ENCODE measurements around the gene BLID. TPM values are rescaled to one million over a fixed set of nuclear protein-coding genes. Genes with fewer than 3 reads are reported as not detected.

The BLID gene
- total RNA-seq, 1 experiment from 2014 or later: 0.41 TPM

DNA sequence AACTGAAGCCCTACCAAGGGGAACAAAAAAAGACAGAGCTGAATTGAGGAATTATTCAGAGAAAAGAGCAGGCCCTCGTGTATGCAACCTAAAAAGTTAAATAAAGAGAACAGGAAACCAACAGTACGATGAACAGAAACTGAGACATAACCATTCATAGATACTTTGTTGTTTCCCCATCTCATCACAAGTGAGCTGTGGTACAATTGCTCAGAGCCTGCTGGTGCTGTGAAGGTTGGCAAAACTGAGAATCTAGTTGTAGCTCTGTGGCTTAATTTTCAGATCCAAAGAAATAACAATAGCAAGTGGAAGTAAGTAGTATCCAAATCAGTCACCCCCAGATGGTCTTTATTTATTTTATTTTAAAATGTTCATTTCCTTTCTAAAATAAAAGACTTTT is 37.7 kb upstream of the BLID start:
- ATAC-seq: no peak
- CTCF ChIA-PET: interaction anchor here (1.3 kb wide), 1 partner anchor 46 kb away, joined by 5 read pairs; no protein-coding TSS in a partner anchor
- intact Hi-C loops (cut with micrococcal nuclease; ENCODE audit: unreplicated experiment) (no loop called here), in situ Hi-C loops (cut with HindIII; ENCODE audit: low pct_unique_long_range_greater_than_20kb, low sequenced_read_pairs) (no loop called here)
- POLR2A ChIA-PET: no interaction called here
- peak overlapping the region; percentile 98 for H3K27ac ChIP-seq (ENCODE audit: low read length)
- TF ChIP-seq POLR2AphosphoS5 (IDR thresholded peaks at IDR 0.05; ENCODE audit: low read depth, low read length) (no peak), SIN3A (IDR thresholded peaks at IDR 0.05; ENCODE audit: borderline replicate concordance, insufficient read depth, low read depth, low read length) (no peak), TCF7L2 (IDR thresholded peaks at IDR 0.05; ENCODE audit: low read depth, low read length) (no peak)
- TF ChIP-seq, protein P1, sequence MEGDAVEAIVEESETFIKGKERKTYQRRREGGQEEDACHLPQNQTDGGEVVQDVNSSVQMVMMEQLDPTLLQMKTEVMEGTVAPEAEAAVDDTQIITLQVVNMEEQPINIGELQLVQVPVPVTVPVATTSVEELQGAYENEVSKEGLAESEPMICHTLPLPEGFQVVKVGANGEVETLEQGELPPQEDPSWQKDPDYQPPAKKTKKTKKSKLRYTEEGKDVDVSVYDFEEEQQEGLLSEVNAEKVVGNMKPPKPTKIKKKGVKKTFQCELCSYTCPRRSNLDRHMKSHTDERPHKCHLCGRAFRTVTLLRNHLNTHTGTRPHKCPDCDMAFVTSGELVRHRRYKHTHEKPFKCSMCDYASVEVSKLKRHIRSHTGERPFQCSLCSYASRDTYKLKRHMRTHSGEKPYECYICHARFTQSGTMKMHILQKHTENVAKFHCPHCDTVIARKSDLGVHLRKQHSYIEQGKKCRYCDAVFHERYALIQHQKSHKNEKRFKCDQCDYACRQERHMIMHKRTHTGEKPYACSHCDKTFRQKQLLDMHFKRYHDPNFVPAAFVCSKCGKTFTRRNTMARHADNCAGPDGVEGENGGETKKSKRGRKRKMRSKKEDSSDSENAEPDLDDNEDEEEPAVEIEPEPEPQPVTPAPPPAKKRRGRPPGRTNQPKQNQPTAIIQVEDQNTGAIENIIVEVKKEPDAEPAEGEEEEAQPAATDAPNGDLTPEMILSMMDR (IDR thresholded peaks at IDR 0.05): no peak
- TF ChIP-seq, protein P2, sequence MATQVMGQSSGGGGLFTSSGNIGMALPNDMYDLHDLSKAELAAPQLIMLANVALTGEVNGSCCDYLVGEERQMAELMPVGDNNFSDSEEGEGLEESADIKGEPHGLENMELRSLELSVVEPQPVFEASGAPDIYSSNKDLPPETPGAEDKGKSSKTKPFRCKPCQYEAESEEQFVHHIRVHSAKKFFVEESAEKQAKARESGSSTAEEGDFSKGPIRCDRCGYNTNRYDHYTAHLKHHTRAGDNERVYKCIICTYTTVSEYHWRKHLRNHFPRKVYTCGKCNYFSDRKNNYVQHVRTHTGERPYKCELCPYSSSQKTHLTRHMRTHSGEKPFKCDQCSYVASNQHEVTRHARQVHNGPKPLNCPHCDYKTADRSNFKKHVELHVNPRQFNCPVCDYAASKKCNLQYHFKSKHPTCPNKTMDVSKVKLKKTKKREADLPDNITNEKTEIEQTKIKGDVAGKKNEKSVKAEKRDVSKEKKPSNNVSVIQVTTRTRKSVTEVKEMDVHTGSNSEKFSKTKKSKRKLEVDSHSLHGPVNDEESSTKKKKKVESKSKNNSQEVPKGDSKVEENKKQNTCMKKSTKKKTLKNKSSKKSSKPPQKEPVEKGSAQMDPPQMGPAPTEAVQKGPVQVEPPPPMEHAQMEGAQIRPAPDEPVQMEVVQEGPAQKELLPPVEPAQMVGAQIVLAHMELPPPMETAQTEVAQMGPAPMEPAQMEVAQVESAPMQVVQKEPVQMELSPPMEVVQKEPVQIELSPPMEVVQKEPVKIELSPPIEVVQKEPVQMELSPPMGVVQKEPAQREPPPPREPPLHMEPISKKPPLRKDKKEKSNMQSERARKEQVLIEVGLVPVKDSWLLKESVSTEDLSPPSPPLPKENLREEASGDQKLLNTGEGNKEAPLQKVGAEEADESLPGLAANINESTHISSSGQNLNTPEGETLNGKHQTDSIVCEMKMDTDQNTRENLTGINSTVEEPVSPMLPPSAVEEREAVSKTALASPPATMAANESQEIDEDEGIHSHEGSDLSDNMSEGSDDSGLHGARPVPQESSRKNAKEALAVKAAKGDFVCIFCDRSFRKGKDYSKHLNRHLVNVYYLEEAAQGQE (IDR thresholded peaks at IDR 0.05; ENCODE audit: insufficient read depth in 1 of 2, low read depth in 2 of 2, low read length in 1 of 2): no peak
- no peak for DNase-seq (ENCODE audit: low read depth, low spot score)
- no peaks in the 10 kb centered on the region for H3K36me3 ChIP-seq (ENCODE audit: control insufficient read depth, insufficient read depth, low read length)
- peaks cover 60% of the 10 kb centered on the region for H3K4me1 ChIP-seq (ENCODE audit: control insufficient read depth, insufficient read depth, low read length)
- H3K9me3 ChIP-seq (ENCODE audit: control insufficient read depth, insufficient read depth, low read depth, low read length): no peaks in the 10 kb centered on the region
- no TSS peak for BruUV-seq (replicated peaks)
- H3K4me3 ChIP-seq (ENCODE audit: low read depth in 2 of 2, low read length in 2 of 2): peak overlapping the region; percentile 44 to 73; a peak in 3 of 4 replicates
- no peaks in the 10 kb centered on the region for H3K27me3 ChIP-seq (ENCODE audit: control insufficient read depth, insufficient read depth, low read length)

DNA sequence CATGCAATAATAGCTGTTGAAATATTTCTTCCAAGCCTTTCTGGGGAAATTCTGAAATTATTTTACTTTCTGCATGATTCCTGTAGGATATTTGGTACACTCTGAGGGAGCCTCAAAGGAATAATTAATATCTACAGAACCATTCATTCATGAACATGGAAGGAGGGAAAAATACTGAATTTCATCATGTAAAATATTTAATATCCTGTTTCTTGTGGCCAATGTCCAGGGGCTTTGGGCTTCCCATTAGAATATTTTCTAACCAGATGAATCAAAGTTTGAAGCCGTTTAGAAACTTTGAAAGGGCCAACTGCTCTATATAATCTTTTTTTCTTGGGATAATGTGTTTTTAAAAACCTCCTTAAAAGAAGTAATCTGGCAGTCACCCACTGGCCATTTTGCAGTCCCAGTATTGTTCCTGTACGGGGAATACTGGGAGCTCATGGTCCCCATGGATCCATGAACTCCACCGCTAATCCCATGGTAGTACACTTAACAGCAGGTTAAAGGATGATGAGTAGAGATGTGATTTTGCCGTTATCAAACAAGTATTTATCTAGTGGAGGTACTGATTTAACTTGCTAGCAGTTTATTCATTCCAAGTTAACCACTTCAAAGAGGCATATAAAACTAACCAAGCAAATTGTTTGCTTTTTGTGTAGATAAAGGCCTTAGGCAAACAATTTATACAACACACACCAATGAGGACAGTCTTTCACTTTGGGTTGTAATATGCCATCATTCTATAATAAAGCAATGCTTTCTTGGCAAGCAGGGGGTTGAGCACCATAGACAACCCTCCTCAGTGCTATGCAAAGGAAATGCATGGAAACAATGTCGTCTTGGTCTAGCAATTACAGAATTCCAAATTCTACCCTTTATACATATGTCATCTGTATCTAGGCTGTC is 34.5 kb upstream of the BLID start:
- DNase-seq (ENCODE audit: low read depth, low spot score) (no peak), ATAC-seq (peak; percentile 72)
- no peaks in the 10 kb centered on the region for H3K27me3 ChIP-seq (ENCODE audit: control insufficient read depth, insufficient read depth, low read length)
- H3K9me3 ChIP-seq (ENCODE audit: control insufficient read depth, insufficient read depth, low read depth, low read length): no peaks in the 10 kb centered on the region
- in situ Hi-C loops (cut with HindIII; ENCODE audit: low pct_unique_long_range_greater_than_20kb, low sequenced_read_pairs): no loop called here
- TF ChIP-seq SIN3A (IDR thresholded peaks at IDR 0.05; ENCODE audit: borderline replicate concordance, insufficient read depth, low read depth, low read length): no peak
- TF ChIP-seq TCF7L2 (IDR thresholded peaks at IDR 0.05; ENCODE audit: low read depth, low read length): peak; percentile 99
- TF ChIP-seq POLR2AphosphoS5 (IDR thresholded peaks at IDR 0.05; ENCODE audit: low read depth, low read length): peak; percentile 90
- TF ChIP-seq, protein P2 (IDR thresholded peaks at IDR 0.05; ENCODE audit: insufficient read depth in 1 of 2, low read depth in 2 of 2, low read length in 1 of 2): no peak
- TF ChIP-seq, protein P1 (IDR thresholded peaks at IDR 0.05): no peak
- H3K4me1 ChIP-seq (ENCODE audit: control insufficient read depth, insufficient read depth, low read length): peaks cover 76% of the 10 kb centered on the region
- CTCF ChIA-PET: no interaction called here
- peak overlapping the region; percentile 66 for H3K27ac ChIP-seq (ENCODE audit: low read length)
- POLR2A ChIA-PET: interaction anchor here (0.5 kb wide), 1 partner anchor 729 kb away, joined by 4 read pairs; no protein-coding TSS in a partner anchor
- BruUV-seq (replicated peaks): no TSS peak
- H3K4me3 ChIP-seq (ENCODE audit: low read depth in 2 of 2, low read length in 2 of 2): peak overlapping the region in 1 of 2 experiments; percentile 26; a peak in 1 of 4 replicates
- H3K36me3 ChIP-seq (ENCODE audit: control insufficient read depth, insufficient read depth, low read length): no peaks in the 10 kb centered on the region
- intact Hi-C loops (cut with micrococcal nuclease; ENCODE audit: unreplicated experiment): no loop called here

All from Panc1 (cell line).